Fibroblast of lung (primary cell): Measurements from ENCODE around the gene G0S2.

Source experiments
- CTCF ChIP-seq, 2 donors: IDR thresholded peaks in 1 of 2; conservative IDR thresholded peaks in 1 of 2; 1 replicate in 1 of 2; 2 replicates in 1 of 2; pipeline ENCODE4 v1.5.1; 2011 to 2012; ENCODE audit warnings: low read length in 2 of 2, control low read depth in 1 of 2, inconsistent platforms in 1 of 2, low read depth in 1 of 2, mild to moderate bottlenecking in 1 of 2
- EZH2 ChIP-seq: IDR thresholded peaks from 2 replicates; pipeline ENCODE4 v1.5.1; 2012; ENCODE audit warnings: low read length, control low read depth, mild to moderate bottlenecking; ENCODE audit errors: missing control alignments

DNA sequence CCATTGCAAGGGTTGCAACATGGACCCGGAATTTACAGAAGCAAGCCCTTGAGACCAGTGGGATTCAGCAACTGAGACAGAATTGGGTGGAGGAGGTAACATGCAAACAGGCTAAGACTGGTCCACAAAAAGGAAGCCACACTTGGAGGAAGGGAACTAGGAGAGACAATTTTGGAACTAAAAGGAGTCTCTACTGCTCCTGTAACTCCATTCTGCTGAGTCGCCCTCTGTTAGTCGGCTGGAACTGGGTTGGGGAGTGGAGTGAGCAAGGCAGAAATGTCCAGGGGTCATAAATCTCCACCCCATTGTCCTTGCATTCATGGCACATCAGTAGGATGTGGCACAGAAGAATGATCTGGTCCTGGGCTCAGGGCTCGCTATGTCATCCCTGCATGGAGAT, 28.1 kb upstream of the G0S2 start:
- no peak for TF ChIP-seq EZH2
- TF ChIP-seq CTCF (conservative IDR thresholded peaks at IDR 0.05 in 1 of 2, IDR thresholded peaks at IDR 0.05 in 1 of 2; ENCODE audit: low read depth in 1 of 2, low read length in 2 of 2), result no peak
